Measurements from ENCODE around the gene THEM4.
A peak's percentile ranks its signal among the peaks of the same experiment; 100 is the strongest.
"Not testable (repeated sequence)": the region's sequence is repeated elsewhere in the genome, so short reads cannot be mapped to it uniquely, and the experiment has no call there.

The THEM4 gene

DNA sequence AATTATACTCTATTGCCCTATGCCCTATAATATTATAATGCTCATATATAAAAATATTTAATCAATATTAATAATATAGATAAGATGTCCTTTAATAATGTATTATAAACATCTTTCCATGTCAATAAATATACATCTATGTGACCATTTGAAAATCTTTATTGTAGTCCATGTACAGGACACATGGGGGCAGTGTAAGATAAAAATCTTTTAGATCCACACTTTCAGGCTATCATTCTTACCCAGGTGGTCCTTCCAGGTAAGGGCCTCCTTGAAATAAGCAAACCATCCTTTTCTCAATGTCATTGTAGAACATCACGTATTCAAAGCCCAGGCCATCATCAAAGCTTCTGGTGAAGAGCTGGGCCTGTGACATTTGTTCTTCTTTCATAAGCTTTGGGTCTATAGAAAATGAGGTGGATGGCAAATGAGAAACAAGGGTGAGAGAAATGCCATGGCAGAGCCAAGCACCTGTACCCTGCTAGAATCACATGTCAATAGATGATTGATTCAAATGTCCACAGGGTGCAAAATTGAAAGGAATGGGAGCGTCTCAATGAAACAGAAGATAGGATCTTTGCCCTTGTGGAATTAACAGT lies 20.2 kb downstream of the THEM4 start:
- DNase-seq = no peak

DNA sequence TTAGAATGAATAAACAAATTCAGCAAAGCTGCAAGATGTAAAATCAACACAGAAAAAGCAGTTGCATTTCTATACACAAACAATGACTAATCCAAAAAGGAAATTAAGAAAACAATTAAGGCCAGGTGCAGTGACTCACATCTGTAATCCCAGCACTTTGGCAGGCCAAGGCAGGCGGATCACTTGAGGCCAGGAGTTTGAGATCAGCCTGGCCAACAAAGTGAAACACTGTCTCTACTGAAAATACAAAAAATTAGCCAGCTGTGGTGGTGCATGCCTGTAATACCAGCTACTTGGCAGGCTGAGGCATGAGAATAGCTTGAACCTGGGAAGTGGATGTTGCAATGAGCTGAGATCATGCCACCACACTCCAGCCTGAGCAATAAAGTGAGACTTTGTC lies 22.3 kb downstream of the THEM4 start:
- no peak for DNase-seq

DNA sequence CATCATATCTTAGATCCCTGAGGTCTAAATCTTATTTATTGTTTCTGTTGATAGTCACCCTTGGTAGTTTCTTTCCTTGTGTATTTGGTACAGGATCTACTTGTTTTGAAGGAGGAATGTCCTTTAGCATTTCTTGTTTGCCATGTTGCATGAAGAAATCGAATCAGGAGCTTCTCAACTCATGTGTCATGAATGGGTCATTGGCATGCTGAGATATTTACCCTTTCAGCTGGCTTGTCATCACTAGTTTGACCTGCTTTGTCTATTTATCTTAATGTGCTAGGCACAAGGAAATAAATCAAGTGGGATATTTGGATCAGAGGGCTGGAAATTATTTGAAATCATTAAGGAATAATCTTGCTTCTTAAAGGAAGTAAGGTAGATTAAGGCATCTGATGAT lies 23.8 kb downstream of the THEM4 start:
- no peak for DNase-seq

DNA sequence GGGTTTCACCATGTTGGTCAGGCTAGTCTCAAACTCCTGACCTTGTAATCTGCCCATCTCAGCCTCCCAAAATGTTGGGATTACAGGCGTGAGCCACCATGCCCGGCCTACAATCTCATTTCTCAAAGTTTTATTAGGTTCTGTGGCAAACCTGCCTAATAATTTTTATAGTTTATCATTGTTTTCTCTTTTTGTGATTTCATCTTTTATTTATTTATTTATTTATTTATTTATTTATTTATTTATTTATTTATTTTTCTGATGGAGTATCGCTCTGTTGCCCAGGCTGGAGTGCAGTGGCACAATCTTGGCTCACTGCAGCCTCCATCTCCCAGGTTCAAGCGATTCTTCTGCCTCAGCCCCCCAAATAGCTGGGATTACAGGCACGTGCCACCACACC lies 24.4 kb downstream of the THEM4 start:
- not testable (repeated sequence) for DNase-seq

DNA sequence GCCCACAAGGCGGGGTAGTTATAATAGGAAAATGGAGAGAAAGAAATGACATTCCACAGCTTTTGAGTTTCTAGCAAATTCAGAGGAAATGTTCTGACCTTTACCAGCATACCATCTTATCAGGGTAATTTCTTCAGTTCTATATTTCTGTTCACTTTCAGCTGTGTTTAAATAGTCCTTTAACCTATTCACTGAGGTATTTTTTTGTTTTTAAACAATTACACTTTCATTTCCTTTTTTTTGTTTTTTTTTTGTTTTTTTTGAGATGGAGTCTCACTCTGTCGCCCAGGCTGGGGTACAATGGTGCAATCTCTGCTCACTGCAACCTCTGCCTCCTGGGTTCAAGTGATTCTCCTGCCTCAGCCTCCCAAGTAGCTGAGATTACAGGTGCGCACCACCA lies 24.9 kb downstream of the THEM4 start:
- DNase-seq = not testable (repeated sequence)

DNA sequence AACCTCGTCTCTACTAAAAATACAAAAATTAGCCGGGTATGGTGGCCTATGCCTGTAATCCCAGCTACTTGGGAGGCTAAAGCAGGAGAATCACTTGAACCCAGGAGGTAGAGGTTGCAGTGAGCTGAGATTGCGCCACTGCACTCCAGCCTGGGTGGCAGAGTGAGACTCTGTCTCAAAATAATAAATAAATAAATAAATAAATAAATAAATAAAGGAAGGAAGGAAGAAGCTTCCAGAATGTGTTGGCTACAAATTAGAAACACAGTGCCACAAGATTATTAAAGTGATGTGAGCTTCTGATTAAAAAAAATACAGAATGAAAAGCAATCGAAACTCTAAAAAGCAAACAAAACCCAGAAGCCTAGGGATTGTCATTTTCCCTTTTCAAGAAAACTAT lies 25.4 kb downstream of the THEM4 start:
- not testable (repeated sequence) for DNase-seq

DNA sequence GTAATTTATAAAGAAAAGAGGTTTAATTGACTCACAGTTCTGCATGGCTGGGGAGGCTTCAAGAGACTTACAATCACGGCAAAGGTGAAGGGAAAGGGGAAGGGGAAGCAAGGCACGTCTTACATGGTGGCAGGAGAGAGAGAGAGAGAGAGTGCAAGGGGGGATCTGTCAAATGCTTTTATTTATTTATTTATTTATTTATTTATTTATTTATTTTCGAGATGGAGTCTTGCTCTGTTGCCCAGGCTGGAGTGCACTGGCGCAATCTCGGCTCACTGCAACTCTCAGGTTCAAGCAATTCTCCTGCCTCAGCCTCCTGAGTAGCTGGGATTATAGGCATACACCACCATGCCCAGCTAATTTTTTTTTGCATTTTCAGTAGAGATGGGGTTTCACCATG lies 26.4 kb downstream of the THEM4 start:
- not testable (repeated sequence) for DNase-seq

DNA sequence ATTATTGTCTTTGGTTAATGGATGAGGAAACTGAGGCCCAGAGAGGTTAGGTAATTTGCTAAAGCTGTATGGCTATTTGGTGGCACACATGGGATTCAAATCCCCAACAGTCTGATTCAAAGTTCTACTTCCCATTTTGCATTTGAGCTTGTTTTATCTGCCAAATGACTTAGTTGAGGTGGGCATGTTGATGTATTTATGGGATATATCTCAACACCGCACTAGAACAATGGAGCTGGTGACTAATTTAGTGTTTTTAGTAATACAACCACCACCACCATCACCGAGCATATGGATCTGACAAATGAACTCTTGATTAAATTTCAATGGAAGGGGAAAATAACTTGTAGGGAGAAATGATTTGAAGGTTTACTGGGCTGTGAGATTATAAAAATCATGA lies 26.8 kb downstream of the THEM4 start:
- DNase-seq = no peak

DNA sequence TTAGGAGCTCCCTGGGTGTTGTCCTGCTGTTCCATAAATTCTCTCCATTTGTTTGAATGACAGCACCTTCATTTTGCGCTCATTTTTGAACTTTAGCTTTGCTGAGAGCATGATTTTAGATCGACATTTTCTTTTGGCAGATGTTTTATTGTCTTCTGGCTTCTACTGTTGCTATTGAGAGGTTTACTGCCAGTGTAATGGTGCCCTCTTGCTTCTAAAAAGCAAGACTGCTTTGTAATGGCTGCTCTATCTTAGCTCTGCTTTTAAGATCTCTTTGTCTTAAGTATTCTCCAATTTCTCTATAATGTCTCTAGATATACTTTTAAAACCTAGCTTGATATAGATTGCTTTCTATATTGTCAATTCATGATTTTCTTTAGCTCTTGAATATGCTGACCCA lies 27.8 kb downstream of the THEM4 start:
- no peak for DNase-seq

DNA sequence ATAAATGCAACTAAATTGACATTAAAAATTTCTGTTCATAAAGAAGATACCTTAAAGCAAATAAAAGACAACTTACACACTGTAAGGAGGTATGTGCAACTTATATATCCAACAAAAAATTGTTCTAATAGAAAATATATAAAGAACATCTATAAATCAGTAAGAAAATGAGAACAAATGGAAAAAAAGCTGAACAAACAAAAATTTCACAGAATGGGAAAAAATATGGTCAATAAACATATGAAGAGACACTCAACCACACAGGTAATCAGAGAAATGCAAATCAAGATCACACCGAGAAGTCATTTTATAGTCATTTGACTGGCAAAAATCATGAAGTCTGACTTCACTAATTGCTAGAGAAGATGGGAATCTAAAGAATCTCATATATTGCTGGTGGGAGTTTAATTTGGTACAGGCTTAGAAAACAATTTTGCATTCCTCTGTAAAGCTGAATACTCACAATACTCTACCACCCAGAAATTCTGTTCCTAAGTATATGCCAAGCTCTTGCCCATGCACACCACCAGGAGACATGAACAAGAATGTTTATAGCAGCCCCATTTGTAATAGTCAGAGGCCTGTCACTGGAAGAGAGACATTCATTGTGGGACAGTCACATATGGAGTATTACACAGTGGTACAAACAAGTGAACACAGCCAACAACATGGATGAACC lies 33.8 kb downstream of the THEM4 start:
- DNase-seq = no peak

DNA sequence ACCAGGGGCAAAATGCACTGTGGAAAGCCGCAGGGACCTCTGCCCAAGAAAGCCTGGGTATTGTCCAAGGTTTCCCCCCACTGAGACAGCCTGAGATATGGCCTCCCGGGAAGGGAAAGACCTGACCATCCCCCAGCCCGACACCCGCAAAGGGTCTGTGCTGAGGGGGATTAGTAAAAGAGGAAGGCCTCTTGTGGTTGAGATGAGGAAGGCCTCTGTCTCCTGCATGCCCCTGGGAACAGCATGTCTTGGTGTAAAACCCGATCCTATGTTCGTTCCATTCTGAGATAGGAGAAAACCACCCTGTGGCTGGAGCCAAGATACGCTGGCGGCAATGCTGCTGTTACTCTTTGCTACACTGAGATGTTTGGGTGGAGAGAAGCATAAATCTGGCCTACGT lies 36.5 kb downstream of the THEM4 start:
- not testable (repeated sequence) for DNase-seq

DNA sequence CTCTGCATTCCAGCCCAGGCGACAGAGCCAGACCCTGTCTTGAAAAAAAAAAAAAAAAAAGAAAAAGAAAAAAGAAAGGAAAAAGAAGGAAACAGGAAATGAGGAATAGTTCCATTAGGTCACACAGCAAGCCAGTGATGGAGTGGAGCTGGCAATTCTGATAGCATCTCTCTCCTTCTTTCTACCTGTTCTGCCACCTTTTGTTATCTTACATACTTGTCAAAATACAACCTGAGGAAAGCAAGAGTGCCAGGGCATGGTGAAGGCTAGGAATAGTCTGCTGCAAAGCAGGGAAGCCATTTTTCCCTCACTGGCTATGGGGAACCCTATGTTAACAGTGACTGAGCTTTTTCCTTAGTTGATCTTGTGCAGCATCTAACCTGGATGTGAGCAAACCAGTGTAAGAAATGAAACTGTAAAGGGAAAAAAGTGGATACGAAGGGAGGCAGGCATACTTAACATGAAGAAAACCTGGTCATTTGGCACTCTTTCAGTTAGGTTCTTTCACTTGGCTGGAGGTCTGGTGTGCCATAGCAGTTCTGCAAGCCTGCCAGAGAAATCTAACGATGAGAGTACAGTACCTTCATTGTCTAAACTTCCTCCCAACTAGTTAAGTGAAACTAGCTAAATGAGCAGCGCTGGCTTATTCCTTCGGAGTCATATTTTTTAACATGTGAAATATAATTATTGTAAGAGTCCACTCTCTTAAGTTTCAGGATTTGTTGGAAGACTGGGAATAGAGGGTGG lies 37.9 kb downstream of the THEM4 start:
- DNase-seq = no peak

DNA sequence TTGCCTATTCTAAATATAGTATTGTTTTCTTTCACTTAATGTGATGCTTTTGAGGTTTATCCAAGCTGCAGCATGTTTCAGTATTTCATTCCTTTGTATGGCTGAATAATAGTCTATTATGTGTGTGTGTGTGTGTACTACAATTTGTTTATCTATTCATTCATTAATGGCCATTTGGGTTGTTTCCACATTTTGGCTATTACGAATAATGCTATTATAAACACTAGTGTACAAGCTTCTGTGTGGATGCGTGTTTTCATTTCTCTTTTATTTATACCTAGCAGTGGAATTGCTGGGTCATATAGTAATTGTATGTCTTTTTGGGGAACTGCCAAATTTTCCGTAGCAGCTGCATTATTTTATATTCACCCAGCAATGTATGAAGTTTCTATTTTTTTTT lies 40.8 kb downstream of the THEM4 start:
- no peak for DNase-seq

DNA sequence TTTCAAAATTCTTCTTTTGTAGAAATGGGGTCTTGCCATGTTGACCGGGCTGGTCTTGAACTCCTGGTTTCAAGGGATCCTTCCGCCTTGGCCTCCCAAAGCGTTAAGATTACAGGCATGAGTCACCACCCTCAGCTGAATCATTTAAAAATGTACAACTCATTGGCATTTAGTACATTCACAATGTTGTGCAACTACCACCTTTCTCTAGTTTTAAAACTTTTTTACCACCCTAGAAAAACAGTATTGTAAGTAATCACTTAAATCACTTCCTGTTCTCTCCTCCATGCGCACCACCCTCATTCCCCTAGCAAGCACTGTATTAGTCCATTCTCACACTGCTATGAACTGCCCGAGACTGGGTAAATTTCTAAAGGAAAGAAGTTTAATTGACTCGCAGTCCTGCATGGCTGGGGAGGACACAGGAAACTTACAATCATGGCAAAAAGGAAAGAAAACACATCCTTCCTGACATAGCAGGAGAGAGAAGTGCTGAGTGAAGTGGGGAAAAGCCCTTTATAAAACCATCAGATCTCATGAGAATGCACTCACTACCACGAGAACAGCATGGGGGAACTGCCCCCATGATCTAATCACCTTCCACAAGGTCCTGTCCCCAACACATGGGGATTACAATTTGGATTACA lies 41.4 kb downstream of the THEM4 start:
- DNase-seq = no peak

DNA sequence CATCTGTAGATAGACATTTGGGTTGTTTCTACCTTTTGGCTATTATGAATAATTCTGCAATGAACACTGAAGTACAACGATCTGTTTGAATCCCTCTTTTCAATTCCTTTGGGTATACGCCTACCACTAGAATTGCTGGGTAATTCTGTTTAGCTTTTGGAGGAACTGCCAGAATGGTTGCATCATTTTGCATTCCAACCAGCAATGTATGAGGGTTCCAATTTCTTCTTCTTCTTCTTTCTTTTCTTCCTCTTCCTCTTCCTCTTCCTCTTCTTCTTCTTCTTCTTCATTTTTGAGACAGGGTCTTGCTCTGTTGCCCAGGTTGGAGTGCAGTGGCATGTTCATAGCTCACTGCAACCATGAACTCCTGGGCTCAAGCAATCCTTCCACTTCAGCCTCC lies 42.0 kb downstream of the THEM4 start:
- no peak for DNase-seq

DNA sequence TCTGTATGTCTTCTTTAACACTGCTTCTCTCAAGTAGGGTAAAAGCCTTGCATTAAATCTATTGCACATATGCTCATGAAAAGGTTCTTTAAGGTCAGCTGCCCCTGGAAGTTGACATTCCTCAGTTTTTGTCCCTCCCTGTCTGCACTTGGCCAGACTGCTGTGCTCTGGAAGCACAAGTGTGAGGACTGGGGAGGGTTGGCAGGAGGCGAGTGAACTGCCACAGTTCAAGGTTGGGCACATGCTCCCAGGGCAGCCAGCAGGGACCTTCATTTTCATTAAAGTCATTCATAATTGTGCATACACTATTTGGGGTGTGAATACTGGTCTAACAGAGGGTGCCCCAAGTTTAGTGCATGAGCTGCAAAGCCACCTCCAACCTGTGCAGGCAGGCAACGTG lies 44.9 kb downstream of the THEM4 start:
- DNase-seq = no peak

DNA sequence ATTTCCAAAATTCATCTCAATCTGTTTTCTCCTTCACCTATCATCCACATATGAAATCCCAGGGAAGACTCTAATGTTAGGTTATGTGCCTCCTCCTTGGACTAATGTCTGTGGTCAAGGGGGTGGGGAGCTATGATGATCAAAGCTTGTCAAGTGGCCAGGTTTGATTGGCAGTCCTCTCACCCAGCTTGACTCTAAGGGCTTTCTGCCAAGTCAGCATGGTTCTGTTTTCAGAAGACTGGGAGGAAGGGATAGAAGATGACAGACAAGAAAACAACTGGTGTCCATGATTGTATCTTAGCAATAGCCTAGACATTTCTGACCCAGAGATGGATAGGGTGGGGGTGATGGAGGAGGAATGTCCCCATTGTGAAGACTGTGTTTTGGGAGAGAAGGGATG lies 46.7 kb downstream of the THEM4 start:
- DNase-seq = no peak

DNA sequence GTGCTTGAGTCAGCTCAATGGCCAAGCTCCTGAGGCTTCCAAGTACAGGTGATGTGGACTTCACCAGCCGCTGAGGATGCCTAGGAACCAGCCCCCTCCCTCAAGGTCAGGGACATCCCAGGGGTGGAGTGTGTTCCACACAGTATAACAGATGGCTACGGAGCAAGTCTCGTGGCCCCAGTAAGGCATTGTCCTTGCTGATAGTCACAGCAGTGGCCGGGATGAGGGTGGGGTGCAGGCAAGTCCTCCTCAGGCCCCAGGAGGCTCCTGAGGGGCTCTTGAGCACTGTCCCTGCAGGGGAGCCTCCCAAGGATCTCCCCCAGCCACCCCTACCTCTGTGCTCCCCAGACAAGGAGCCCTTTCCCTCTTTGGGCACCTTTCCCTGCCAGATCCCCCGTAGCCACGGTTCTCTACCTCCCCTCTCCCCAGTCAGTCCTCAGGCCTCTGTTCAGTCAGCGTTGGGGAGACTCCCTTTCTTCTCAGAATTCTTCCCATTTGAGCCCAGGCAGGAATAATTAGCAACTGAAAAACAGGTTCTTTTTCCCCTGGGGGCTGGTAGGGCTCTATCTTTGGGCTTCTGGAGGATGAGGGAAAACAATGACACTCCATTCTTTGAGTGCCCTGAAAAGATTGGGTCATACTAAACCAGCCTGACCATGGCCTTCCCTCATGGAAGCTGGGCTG lies 48.7 kb downstream of the THEM4 start:
- peak; percentile 84 for DNase-seq

DNA sequence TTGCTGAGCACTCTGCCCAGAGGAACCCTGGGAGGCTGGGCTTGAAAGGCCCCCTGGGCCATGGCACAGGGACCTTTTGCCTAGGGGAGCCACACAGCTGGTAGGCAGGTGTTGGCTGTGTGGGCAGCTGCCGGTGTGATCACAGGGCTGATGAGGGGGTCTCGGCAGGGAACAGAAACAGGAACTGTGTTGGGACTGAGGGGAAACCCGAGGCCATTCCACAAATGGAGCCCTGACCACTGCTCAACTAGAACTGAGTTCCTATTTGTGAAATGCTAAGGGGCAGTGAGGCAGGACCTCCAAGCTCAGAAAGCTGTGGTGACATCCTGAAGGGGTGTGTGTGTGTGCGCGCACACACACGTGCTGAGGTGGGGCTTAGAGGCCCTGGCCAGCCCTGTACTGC lies 49.4 kb downstream of the THEM4 start:
- DNase-seq = no peak

DNA sequence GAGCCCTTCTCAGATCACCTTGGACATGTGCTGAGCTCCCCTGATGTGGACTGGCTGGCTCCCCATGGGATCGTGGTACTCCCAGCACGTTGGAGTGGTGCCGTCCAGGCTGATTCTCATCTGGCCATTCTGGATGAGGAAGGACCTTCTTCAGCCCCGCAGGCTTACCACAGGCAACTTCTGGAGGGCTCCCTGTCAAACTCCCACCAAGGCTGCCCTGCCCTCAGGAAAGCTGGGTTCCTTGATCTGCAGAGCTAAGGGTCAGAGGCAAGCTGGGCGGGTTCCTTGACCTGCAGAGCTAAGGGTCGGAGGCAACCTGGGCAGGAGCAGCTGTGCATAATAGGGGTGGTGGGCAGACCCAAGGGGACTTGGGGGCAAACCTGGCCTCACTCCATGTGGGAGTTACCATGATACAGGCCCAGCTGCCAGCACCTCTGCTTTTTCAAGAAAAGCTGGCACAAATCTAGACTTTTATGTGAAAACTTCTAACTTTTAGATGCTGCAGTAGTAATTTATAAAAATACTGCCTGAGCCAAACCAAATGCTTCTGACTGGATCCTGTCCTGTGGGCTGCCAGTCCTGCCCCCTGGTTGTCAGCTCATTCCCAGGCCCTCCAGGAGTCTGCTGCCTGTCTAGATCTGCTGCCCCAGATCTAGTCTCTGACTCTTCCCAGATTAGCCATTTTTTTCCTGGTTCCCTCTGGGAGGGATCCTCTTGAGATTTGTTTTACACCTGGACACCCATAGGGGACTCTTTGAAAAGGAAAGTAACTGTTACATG lies 50.2 kb downstream of the THEM4 start:
- no peak for DNase-seq

DNA sequence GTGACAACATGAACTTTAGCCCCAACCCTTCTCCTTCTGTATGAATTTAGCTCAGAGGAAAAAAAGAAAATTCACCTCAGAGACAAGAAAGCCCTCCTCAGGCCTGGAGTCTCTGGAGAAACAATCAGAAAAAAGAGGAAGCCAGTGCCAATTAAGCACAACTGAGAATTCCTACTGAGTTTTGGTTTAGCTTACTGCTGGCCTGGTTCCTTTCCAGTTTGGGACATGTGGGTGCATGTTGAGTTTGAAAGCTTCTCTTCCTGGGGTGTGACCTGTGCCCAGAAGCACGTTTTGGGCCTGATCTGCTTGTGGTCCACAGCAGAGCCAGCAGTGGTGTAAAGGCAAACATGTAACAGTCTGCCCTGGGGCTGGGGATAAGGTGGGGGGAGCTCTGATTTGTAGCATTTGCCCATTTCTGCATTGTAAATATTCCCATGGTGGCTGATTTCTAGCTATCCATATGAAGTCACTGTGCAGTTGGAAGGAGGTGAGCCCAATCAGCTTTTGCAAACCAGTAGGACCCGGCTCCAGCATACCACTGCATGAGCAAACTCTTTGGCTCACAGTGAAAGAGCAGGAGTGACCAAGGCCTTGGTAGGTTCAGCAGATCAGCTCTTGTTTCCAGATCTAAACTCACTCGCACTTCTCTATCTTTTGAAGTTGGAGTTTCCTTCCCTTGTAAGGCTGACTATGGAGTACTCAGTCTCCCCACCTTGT lies 51.1 kb downstream of the THEM4 start:
- DNase-seq = no peak

DNA sequence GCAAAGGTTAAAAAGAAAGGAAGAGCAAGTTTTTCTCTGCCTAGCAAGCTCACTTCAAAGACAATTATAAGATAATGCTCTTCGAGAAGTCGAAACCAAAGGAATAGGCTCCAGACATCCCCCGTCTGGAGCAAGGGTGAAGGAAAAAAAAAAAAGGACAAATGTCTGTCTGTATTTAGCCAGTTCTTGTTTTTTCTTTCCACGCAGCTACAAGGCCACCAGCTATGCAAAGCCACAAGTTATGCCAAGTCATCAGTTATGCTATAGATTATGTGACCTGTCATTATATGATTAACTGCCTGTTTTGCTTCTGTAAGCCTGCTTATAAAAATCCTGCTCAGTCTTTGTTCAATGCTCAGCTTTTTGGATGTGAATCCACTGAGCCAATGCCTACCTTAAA lies 53.4 kb downstream of the THEM4 start:
- no peak for DNase-seq

All from islet precursor cell (in vitro differentiated cells).